ENCODE measurements around the gene DCST1.

GRCh38 chr1:155064111-155064831, 30.6 kb downstream of the DCST1 start:
- no peak for TF ChIP-seq CTCF (conservative IDR thresholded peaks at IDR 0.05; ENCODE audit: low read depth, low read length)
- no peak for TF ChIP-seq EZH2 (IDR thresholded peaks at IDR 0.05; ENCODE audit: borderline replicate concordance, low read depth, low read length, poor library complexity, severe bottlenecking)
